Astrocyte (in vitro differentiated cells and primary cell): ENCODE results near the gene OR7G1.

Experiments
- EZH2 ChIP-seq: IDR thresholded peaks from 2 replicates; pipeline ENCODE4 v1.6.1; 2012; ENCODE audit warnings: mild to moderate bottlenecking, low read length, inconsistent platforms; ENCODE audit not compliant: insufficient read depth
- TF ChIP-seq, protein P1 (sequence below): IDR thresholded peaks from 2 replicates; pipeline ENCODE4 v1.5.1; 2011; ENCODE audit warnings: low read depth, mild to moderate bottlenecking, inconsistent platforms, low read length, moderate library complexity; ENCODE audit not compliant: insufficient read depth

- TF ChIP-seq, protein P1, sequence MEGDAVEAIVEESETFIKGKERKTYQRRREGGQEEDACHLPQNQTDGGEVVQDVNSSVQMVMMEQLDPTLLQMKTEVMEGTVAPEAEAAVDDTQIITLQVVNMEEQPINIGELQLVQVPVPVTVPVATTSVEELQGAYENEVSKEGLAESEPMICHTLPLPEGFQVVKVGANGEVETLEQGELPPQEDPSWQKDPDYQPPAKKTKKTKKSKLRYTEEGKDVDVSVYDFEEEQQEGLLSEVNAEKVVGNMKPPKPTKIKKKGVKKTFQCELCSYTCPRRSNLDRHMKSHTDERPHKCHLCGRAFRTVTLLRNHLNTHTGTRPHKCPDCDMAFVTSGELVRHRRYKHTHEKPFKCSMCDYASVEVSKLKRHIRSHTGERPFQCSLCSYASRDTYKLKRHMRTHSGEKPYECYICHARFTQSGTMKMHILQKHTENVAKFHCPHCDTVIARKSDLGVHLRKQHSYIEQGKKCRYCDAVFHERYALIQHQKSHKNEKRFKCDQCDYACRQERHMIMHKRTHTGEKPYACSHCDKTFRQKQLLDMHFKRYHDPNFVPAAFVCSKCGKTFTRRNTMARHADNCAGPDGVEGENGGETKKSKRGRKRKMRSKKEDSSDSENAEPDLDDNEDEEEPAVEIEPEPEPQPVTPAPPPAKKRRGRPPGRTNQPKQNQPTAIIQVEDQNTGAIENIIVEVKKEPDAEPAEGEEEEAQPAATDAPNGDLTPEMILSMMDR: no peak
- no peak for TF ChIP-seq EZH2
Measured at GRCh38 chr19:9139609-9140158, 24.1 kb upstream of the OR7G1 start.
